Muscle layer of duodenum (tissue), 2 donors: Measurements from ENCODE around the gene TMEM63B.
"Not testable (repeated sequence)": the region's sequence is repeated elsewhere in the genome, so short reads cannot be mapped to it uniquely, and the experiment has no call there.

Experiments used
- H3K27ac ChIP-seq: one replicate; pipeline ENCODE4 v1.7.0; 2013; ENCODE audit warnings: mild to moderate bottlenecking, low read length
- H3K27me3 ChIP-seq: one replicate; pipeline ENCODE4 v1.7.0; 2013; ENCODE audit warnings: low read depth, mild to moderate bottlenecking, control low read depth, low read length
- H3K36me3 ChIP-seq, 2 donors: one replicate each; pipeline ENCODE4 v1.7.0; 2013; ENCODE audit warnings: low read length in 2 of 2, control low read depth in 1 of 2, mild to moderate bottlenecking in 1 of 2; ENCODE audit not compliant: insufficient read depth in 2 of 2, control insufficient read depth in 1 of 2
- H3K4me1 ChIP-seq, 2 donors: one replicate each; pipeline ENCODE4 v1.7.0; 2013; ENCODE audit warnings: low read length in 2 of 2, mild to moderate bottlenecking in 2 of 2, control low read depth in 1 of 2, moderate library complexity in 1 of 2; ENCODE audit not compliant: insufficient read depth in 2 of 2, control insufficient read depth in 1 of 2
- H3K4me3 ChIP-seq, 2 donors: one replicate each; pipeline ENCODE4 v1.7.0; 2013; ENCODE audit warnings: low read length in 2 of 2, low read depth in 1 of 2, mild to moderate bottlenecking in 1 of 2
- H3K9me3 ChIP-seq, 2 donors: one replicate each; pipeline ENCODE4 v1.7.0; 2013; ENCODE audit warnings: low read length in 2 of 2, control low read depth in 1 of 2, mild to moderate bottlenecking in 1 of 2; ENCODE audit not compliant: control insufficient read depth in 1 of 2
- donor health status: healthy.

TMEM63B gene

DNA sequence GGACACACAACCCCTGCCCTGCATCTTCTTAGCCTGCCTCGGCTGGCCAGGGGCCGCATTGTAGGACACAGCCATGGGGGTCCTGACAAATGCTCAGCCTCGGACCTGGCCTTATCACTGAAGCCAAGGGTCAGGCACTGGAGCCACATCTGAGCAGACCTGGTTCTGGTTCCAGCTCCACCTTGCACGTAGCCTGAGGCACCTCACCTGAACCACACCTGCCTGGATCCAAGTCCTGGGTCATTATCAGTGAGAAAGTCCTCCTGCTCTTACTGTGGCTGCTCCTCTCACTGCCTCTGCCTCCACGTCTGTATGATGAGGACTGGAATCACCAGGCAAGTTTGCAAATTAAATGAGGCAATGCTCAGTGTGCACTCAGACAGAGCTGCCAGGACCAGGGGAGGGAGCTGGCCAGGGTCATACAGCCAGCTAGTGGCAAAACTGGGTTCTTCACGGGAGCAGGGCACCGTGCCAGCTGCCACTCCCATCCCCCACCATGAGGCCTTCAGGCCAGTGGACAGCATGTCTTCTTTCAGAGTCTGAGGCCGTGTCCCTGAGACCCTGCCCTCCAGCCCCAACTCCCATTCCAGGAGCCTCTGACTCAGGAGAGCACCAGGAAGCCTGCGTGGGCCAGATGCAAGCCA is 40.3 kb upstream of the TMEM63B start:
- Histone ChIP-seq H3K27ac (no peak overlapping the region), H3K4me1 (no peaks in the 10 kb centered on the region), H3K27me3 (no peaks in the 10 kb centered on the region), H3K4me3 (no peak overlapping the region), H3K36me3 (no peaks in the 10 kb centered on the region), H3K9me3 (no peaks in the 10 kb centered on the region)

DNA sequence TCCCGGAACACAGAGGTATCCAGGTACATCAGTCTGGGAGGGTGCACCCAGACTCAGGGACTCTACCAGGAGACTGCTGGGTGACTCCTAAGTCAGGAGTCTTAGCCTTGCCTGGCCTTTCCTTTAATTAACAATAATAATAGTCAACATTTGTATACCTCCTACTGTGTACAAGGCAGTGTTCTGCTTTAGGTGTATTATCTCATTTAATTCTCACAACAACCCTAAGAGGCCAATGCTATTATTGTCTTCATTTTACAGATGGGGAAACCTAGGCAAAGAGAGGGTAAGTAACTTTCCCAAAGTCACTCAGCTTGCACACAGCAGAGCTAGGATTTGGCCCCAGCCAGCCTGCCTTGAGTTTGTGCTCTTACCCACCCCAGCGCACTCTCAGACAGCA is 39.7 kb upstream of the TMEM63B start:
- H3K4me1 ChIP-seq, result no peaks in the 10 kb centered on the region
- no peaks in the 10 kb centered on the region for H3K27me3 ChIP-seq
- no peak overlapping the region for H3K27ac ChIP-seq
- no peaks in the 10 kb centered on the region for H3K9me3 ChIP-seq
- no peak overlapping the region for H3K4me3 ChIP-seq
- H3K36me3 ChIP-seq, result no peaks in the 10 kb centered on the region

- no peak overlapping the region for H3K27ac ChIP-seq
- no peaks in the 10 kb centered on the region for H3K36me3 ChIP-seq
- H3K27me3 ChIP-seq, result no peaks in the 10 kb centered on the region
- no peak overlapping the region for H3K4me3 ChIP-seq
- H3K9me3 ChIP-seq, result no peaks in the 10 kb centered on the region
- no peaks in the 10 kb centered on the region for H3K4me1 ChIP-seq
Measured at GRCh38 chr6:44088827-44089590, 38.3 kb upstream of the TMEM63B start.

DNA sequence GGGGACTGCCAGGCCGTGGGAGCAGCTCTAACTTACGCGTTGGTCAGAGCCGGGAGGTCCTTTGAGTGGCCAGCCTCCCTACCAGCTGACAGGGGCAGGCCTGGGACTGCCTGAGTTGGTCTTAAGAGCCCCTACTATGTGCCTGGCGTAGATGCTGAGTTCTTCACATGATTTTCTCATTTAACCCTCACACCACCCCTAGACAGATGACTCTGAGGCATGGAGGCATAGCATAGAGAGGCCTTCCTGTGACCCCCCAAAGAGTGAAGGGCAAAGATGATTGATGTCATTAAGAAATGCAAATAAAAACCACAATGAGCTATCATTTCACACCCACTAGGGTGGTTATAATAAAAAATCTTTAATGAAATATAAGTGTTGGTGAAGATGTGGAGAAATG is 36.9 kb upstream of the TMEM63B start:
- no peak overlapping the region for H3K4me3 ChIP-seq
- H3K4me1 ChIP-seq, result no peaks in the 10 kb centered on the region
- H3K9me3 ChIP-seq, result no peaks in the 10 kb centered on the region

DNA sequence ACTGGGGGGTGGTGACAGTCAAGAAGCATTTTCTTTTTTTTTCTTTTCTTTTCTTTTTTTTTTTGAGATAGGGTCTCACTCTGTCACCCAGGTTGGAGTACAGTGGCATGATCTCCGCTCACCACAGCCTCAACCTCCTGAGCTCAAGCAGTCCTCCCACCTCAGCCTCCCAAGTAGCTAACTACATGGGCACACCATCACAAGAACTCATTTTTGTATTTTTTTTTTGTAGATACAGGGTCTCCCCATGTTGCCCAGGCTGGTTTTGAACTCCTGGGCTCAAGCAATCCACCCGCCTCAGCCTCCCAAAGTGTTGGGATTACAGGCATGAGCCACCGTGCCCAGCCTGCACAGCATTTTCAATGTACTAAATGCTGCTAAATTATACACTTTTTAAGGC is 36.0 kb upstream of the TMEM63B start:
- H3K4me3 ChIP-seq, H3K27me3 ChIP-seq, H3K27ac ChIP-seq, H3K4me1 ChIP-seq, H3K9me3 ChIP-seq, H3K36me3 ChIP-seq: not testable (repeated sequence)

More for the DNA sequence above, 36.9 kb upstream of the TMEM63B start:
- no peak overlapping the region for H3K27ac ChIP-seq
- H3K36me3 ChIP-seq, result no peaks in the 10 kb centered on the region
- no peaks in the 10 kb centered on the region for H3K27me3 ChIP-seq

DNA sequence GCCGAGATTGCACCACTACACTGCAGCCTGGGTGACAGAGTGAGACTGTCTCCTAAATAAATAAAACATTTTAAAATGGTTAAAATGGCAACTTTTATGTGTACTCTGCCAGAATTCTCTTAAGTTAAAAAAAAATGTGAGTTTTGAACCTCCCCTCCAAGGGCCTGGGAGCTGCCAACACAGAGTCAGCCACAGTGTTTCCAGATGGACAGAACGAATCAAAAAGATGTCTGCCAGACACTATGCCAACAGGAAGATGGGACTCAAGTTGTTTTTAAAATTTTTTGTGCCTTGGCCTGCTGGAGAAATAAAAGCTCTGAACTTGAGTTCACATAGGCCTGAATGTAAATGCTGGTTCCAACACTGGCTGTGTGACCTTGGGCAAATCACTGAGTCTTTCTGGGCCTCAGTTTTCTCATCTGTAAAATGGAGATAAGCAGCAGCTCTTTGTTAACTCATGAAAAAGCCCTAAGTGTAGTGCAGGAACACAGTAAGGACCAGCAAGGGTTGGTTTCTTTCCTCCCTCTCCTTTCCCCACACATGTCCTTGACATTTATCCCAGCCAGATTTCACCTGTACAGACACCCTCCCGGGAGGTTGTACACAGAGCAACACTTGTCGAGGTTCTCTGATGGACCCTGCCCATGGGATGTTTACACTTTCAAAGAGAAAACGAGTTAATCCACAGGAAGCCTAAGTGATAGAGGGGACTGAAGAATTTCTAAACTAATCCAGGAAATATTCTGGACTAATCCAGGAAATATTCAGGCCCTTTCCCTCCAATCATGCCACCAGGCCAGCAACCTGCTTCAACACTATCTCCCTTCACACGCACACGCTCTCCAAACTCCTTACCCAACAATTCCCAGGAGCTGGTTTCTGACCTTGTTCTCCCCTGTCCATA is 35.1 kb upstream of the TMEM63B start:
- H3K4me3 ChIP-seq, result no peak overlapping the region
- H3K27ac ChIP-seq, result no peak overlapping the region

DNA sequence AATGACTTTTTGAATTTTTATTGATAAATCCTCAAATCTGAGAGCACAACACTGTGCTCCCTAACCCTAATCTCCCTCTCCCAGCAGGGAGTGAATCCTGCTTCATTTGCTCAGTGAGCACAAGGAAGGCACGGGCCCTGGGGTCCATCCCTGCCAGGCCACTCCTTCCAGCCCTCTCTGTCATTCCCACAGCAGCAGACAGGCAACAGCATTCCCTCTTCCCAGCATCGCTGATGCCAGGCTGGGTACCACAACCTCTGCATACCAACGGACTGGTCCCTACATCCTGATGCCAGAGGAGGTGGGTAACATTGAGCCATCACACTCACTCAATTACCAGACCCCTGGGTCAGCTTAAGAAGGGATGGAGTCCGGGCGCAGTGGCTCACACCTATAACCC is 34.3 kb upstream of the TMEM63B start:
- H3K4me3 ChIP-seq, result no peak overlapping the region
- H3K9me3 ChIP-seq, result no peaks in the 10 kb centered on the region
- H3K36me3 ChIP-seq, result no peaks in the 10 kb centered on the region
- no peaks in the 10 kb centered on the region for H3K4me1 ChIP-seq
- H3K27ac ChIP-seq, result no peak overlapping the region
- no peaks in the 10 kb centered on the region for H3K27me3 ChIP-seq

More for the DNA sequence above, 35.1 kb upstream of the TMEM63B start:
- Histone ChIP-seq H3K9me3 (no peaks in the 10 kb centered on the region), H3K27me3 (no peaks in the 10 kb centered on the region), H3K4me1 (no peaks in the 10 kb centered on the region), H3K36me3 (no peaks in the 10 kb centered on the region)

DNA sequence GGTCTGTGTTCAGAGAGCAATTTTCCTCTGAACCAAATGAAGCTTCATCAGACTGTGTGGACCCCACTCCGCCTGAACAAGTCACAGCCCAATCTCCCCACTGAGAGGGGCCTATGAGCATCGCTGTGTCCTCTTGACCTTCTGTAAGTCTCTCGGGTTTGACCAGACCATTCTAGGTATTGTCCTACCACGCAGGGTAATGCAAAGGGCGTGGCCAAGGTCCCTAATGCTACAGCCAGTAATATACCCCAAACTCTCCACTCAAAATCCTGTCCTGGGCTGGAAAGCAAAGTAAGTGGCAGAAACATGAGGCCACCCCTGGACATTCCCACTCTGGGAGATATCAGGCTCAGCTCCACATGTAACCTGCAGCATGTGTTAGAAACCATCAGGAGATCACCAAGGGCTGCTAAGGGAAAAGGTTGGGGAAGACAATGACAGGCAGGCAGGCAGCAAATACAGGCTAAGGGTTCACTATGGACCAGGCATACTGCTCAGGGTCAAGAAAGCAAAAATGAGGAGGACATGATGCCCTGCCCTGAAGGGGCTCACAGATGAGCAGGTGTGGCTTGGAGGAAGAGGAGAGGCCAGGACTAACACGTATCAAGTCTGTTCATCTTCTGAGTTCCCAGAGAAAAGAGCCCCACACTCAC is 33.5 kb upstream of the TMEM63B start:
- H3K4me3 ChIP-seq, result no peak overlapping the region
- H3K36me3 ChIP-seq, result no peaks in the 10 kb centered on the region
- no peak overlapping the region for H3K27ac ChIP-seq
- no peaks in the 10 kb centered on the region for H3K4me1 ChIP-seq
- H3K27me3 ChIP-seq, result no peaks in the 10 kb centered on the region
- no peaks in the 10 kb centered on the region for H3K9me3 ChIP-seq

- H3K4me1 ChIP-seq, result no peaks in the 10 kb centered on the region
- no peak overlapping the region for H3K27ac ChIP-seq
- no peaks in the 10 kb centered on the region for H3K27me3 ChIP-seq
- peaks cover 3 to 4% of the 10 kb centered on the region in 2 donors for H3K36me3 ChIP-seq
- no peak overlapping the region for H3K4me3 ChIP-seq
- H3K9me3 ChIP-seq, result no peaks in the 10 kb centered on the region
Measured at GRCh38 chr6:44094403-44095242, 32.7 kb upstream of the TMEM63B start.

GRCh38 chr6:44095243-44095623 is 32.1 kb upstream of the TMEM63B start:
- not testable (repeated sequence) for H3K4me3 ChIP-seq, H3K27me3 ChIP-seq, H3K9me3 ChIP-seq, H3K36me3 ChIP-seq, H3K4me1 ChIP-seq, H3K27ac ChIP-seq
